GM10266 (cell line): ENCODE data around the gene RBMS3.

ENCODE experiments used
- DNase-seq: peaks from one replicate; pipeline ENCODE4 v3.0.0; 2012; ENCODE audit errors: extremely low spot score
- CTCF ChIP-seq: IDR thresholded peaks from 2 replicates; pipeline ENCODE4 v1.5.1; 2012; ENCODE audit warnings: mild to moderate bottlenecking, low read depth; ENCODE audit not compliant: control insufficient read depth, insufficient read depth; ENCODE audit errors: missing control alignments

The RBMS3 gene

GRCh38 chr3:29610781-29611180, 329.9 kb downstream of the RBMS3 start:
- no peak for TF ChIP-seq CTCF

GRCh38 chr3:29611252-29611651, 330.4 kb downstream of the RBMS3 start:
- no peak for DNase-seq
- no peak for TF ChIP-seq CTCF

More at GRCh38 chr3:29610781-29611180, 329.9 kb downstream of the RBMS3 start:
- no peak for DNase-seq

GRCh38 chr3:29612536-29612935, 331.7 kb downstream of the RBMS3 start:
- no peak for DNase-seq
- no peak for TF ChIP-seq CTCF

- no peak for TF ChIP-seq CTCF
These were observed 334.1 kb downstream of the RBMS3 start for GRCh38 chr3:29614954-29615353.

GRCh38 chr3:29618395-29619282, 337.8 kb downstream of the RBMS3 start:
- DNase-seq: no peak
- TF ChIP-seq CTCF: no peak

More at GRCh38 chr3:29614954-29615353, 334.1 kb downstream of the RBMS3 start:
- no peak for DNase-seq

- no peak for TF ChIP-seq CTCF
- no peak for DNase-seq
These were observed 338.8 kb downstream of the RBMS3 start for GRCh38 chr3:29619676-29620075.
